CD4-positive, alpha-beta T cell treated with Interleukin-1 beta for 1 hour (primary cell): ENCODE measurements around the gene NDST4.

ENCODE experiments used
- DNase-seq, 2 donors: peaks; one replicate each; pipeline ENCODE4 v3.0.0-alpha.2; 2020 to 2022

The NDST4 gene

GRCh38 chr4:115113506-115114106 lies at the start of gene NDST4:
Gene NDST4 (minus strand): TSS chr4:115113620. CDS start chr4:115077036, 36,584 bp downstream.
- DNase-seq: no peak

GRCh38 chr4:115159141-115159540 lies 45.7 kb upstream of the NDST4 start:
- no peak for DNase-seq

- DNase-seq: no peak
These were observed 44.9 kb upstream of the NDST4 start for GRCh38 chr4:115158296-115158695.

GRCh38 chr4:115154826-115155225 lies 41.4 kb upstream of the NDST4 start:
- no peak for DNase-seq

GRCh38 chr4:115152965-115153364 lies 39.5 kb upstream of the NDST4 start:
- no peak for DNase-seq

GRCh38 chr4:115152081-115152480 lies 38.7 kb upstream of the NDST4 start:
- DNase-seq: no peak

GRCh38 chr4:115149106-115149505 lies 35.7 kb upstream of the NDST4 start:
- DNase-seq: no peak

- DNase-seq: no peak
These were observed 32.2 kb upstream of the NDST4 start for GRCh38 chr4:115145393-115146160.

- no peak for DNase-seq
These were observed 14.6 kb upstream of the NDST4 start for GRCh38 chr4:115128037-115128436.

- no peak for DNase-seq
These were observed 13.1 kb upstream of the NDST4 start for GRCh38 chr4:115126491-115126890.

- no peak for DNase-seq
These were observed 8.1 kb upstream of the NDST4 start for GRCh38 chr4:115121351-115122043.

- DNase-seq: no peak
These were observed 6.5 kb upstream of the NDST4 start for GRCh38 chr4:115119804-115120352.

GRCh38 chr4:115117651-115118050 lies 4.2 kb upstream of the NDST4 start:
- DNase-seq: no peak

GRCh38 chr4:115110191-115111181 lies 2.9 kb downstream of the NDST4 start:
- DNase-seq: no peak

- DNase-seq: no peak
These were observed 4.6 kb downstream of the NDST4 start for GRCh38 chr4:115108850-115109249.

- DNase-seq: no peak
These were observed 6.0 kb downstream of the NDST4 start for GRCh38 chr4:115107411-115107810.

- no peak for DNase-seq
These were observed 11.7 kb downstream of the NDST4 start for GRCh38 chr4:115101675-115102074.

GRCh38 chr4:115090483-115091075 lies 22.8 kb downstream of the NDST4 start:
- DNase-seq: no peak

- no peak for DNase-seq
These were observed 30.8 kb downstream of the NDST4 start for GRCh38 chr4:115082633-115083032.

- DNase-seq: no peak
These were observed 36.7 kb downstream of the NDST4 start for GRCh38 chr4:115076691-115077090.

GRCh38 chr4:115058533-115058932 lies 54.9 kb downstream of the NDST4 start:
- DNase-seq: no peak

GRCh38 chr4:115054836-115055235 lies 58.6 kb downstream of the NDST4 start:
- DNase-seq: no peak
